Activated naive CD8-positive, alpha-beta T cell treated with anti-CD3 and anti-CD28 coated beads, Interleukin-2, amount 10 ng/mL, durations not matched to agents 7 days and 5 days (primary cell): ENCODE data around the gene KCNK16. TPM values are rescaled to one million over a fixed set of nuclear protein-coding genes. Genes with fewer than 3 reads are reported as not detected.

Experiments used
- ATAC-seq: fragments of 150-1000 bp; cut with Tn5 transposase; one replicate; pipeline ENCODE4 v1.10.0; 2021; ENCODE audit warnings: low read depth, moderate library complexity
- POLR2A ChIA-PET: fragments of 350-600 bp; sonication (Branson Sonifier 250); formaldehyde crosslinking; loops from one replicate; lab custom pipeline; 2021; ENCODE audit warnings: antibody characterized with exemption; lab: Charles Lee
- DNase-seq: peaks from one replicate; pipeline ENCODE4 v3.0.0; 2021
- H3K27ac Mint-ChIP-seq: one replicate; pipeline ENCODE4 v1.8.0; 2022; ENCODE audit warnings: mild to moderate bottlenecking, mixed read lengths
- H3K27me3 Mint-ChIP-seq: one replicate; pipeline ENCODE4 v1.8.0; 2022; ENCODE audit warnings: mild to moderate bottlenecking, moderate library complexity, mixed read lengths
- H3K36me3 Mint-ChIP-seq: one replicate; pipeline ENCODE4 v1.8.0; 2021; ENCODE audit warnings: mild to moderate bottlenecking, mixed read lengths
- H3K4me1 Mint-ChIP-seq: one replicate; pipeline ENCODE4 v1.8.0; 2021; ENCODE audit warnings: mixed read lengths
- H3K4me3 Mint-ChIP-seq: one replicate; pipeline ENCODE4 v1.8.0; 2022; ENCODE audit warnings: mild to moderate bottlenecking, moderate library complexity, mixed read lengths
- H3K9me3 Mint-ChIP-seq: one replicate; pipeline ENCODE4 v1.8.0; 2021; ENCODE audit warnings: mixed read lengths
- total RNA-seq, 2 experiments: library from RNA; stranded (reverse); gene quantifications; one replicate each; pipeline ENCODE4 v1.2.3, GENCODE V29; 2021

The KCNK16 gene
- total RNA-seq, 2 experiments from 2014 or later, result not detected

GRCh38 chr6:39273406-39273821 lies 49.1 kb downstream of the KCNK16 start:
- no peaks in the 10 kb centered on the region for H3K4me1 Mint-ChIP-seq
- POLR2A ChIA-PET, result no interaction called here
- no peak for DNase-seq
- H3K27me3 Mint-ChIP-seq, result peaks cover 12% of the 10 kb centered on the region
- ATAC-seq, result no peak
- H3K4me3 Mint-ChIP-seq, result no peak overlapping the region
- H3K27ac Mint-ChIP-seq, result no peak overlapping the region
- H3K9me3 Mint-ChIP-seq, result no peaks in the 10 kb centered on the region
- H3K36me3 Mint-ChIP-seq, result no peaks in the 10 kb centered on the region

GRCh38 chr6:39269961-39270360 lies 52.5 kb downstream of the KCNK16 start:
- Mint-ChIP-seq H3K4me1 (peaks cover 3% of the 10 kb centered on the region), H3K27ac (no peak overlapping the region), H3K4me3 (no peak overlapping the region), H3K9me3 (no peaks in the 10 kb centered on the region), H3K36me3 (no peaks in the 10 kb centered on the region), H3K27me3 (peaks cover 2% of the 10 kb centered on the region)
- no peak for DNase-seq
- POLR2A ChIA-PET, result no interaction called here
- ATAC-seq, result no peak

- POLR2A ChIA-PET, result no interaction called here
- no peaks in the 10 kb centered on the region for H3K9me3 Mint-ChIP-seq
- peaks cover 5% of the 10 kb centered on the region for H3K4me1 Mint-ChIP-seq
- no peak for DNase-seq
- H3K27me3 Mint-ChIP-seq, result peaks cover 2% of the 10 kb centered on the region
- no peaks in the 10 kb centered on the region for H3K36me3 Mint-ChIP-seq
- H3K27ac Mint-ChIP-seq, result no peak overlapping the region
- no peak overlapping the region for H3K4me3 Mint-ChIP-seq
- ATAC-seq, result no peak
Observed at GRCh38 chr6:39268721-39269120, 53.8 kb downstream of the KCNK16 start.

- Mint-ChIP-seq H3K4me1 (peaks cover 7% of the 10 kb centered on the region), H3K4me3 (no peak overlapping the region), H3K36me3 (no peaks in the 10 kb centered on the region), H3K27me3 (peaks cover 2% of the 10 kb centered on the region), H3K27ac (no peak overlapping the region), H3K9me3 (no peaks in the 10 kb centered on the region)
- POLR2A ChIA-PET, result no interaction called here
- ATAC-seq (no peak), DNase-seq (no peak)
Observed at GRCh38 chr6:39268171-39268570, 54.3 kb downstream of the KCNK16 start.

- no peak overlapping the region for H3K27ac Mint-ChIP-seq
- H3K36me3 Mint-ChIP-seq, result no peaks in the 10 kb centered on the region
- H3K4me3 Mint-ChIP-seq, result no peak overlapping the region
- no peaks in the 10 kb centered on the region for H3K9me3 Mint-ChIP-seq
- DNase-seq (no peak), ATAC-seq (no peak)
- POLR2A ChIA-PET, result no interaction called here
- peaks cover 4% of the 10 kb centered on the region for H3K27me3 Mint-ChIP-seq
- peaks cover 7% of the 10 kb centered on the region for H3K4me1 Mint-ChIP-seq
Observed at GRCh38 chr6:39266782-39267355, 55.6 kb downstream of the KCNK16 start.

GRCh38 chr6:39266375-39266774 lies 56.1 kb downstream of the KCNK16 start:
- Mint-ChIP-seq H3K27me3 (peaks cover 4% of the 10 kb centered on the region), H3K4me3 (no peak overlapping the region), H3K27ac (no peak overlapping the region), H3K4me1 (peaks cover 7% of the 10 kb centered on the region), H3K9me3 (no peaks in the 10 kb centered on the region), H3K36me3 (no peaks in the 10 kb centered on the region)
- DNase-seq, result no peak
- ATAC-seq, result no peak
- POLR2A ChIA-PET, result no interaction called here

Other genes with a start within 250 kb of the KCNK16 start
- 10 to 100 TPM; 13.4 to 14.2 TPM for gene SAYSD1, start 207.5 kb downstream of the KCNK16 start, total RNA-seq
- 1 to 10 TPM; 7.8 to 8.5 TPM for gene KCNK5, start 93.2 kb downstream of the KCNK16 start, total RNA-seq
- not detected for gene KCNK17, start 8.3 kb downstream of the KCNK16 start, total RNA-seq